ENCODE measurements around the gene CGREF1. TPM values are rescaled to one million over a fixed set of nuclear protein-coding genes. Genes with fewer than 3 reads are reported as not detected.

The CGREF1 gene
- total RNA-seq, 1 experiment from 2014 or later = 2.1 TPM

- Histone ChIP-seq H2BK120ac (ENCODE audit: low read depth, low read length, poor library complexity, severe bottlenecking) (no peak overlapping the region), H2AK5ac (ENCODE audit: insufficient read length, low read length) (no peak overlapping the region), H3K27ac (ENCODE audit: insufficient read length, low read depth, low read length) (no peak overlapping the region), H2BK12ac (ENCODE audit: insufficient read length, low read depth, low read length) (no peak overlapping the region), H3K14ac (ENCODE audit: insufficient read depth, low read length) (no peak overlapping the region), H2BK5ac (ENCODE audit: insufficient read length, low read length) (no peak overlapping the region), H4K91ac (ENCODE audit: insufficient read length, low read depth, low read length) (no peak overlapping the region), H4K8ac (replicated peaks; ENCODE audit: insufficient read length, low read depth, low read length) (no peak overlapping the region), H3K4me1 (ENCODE audit: insufficient read depth, low read length) (no peaks in the 10 kb centered on the region), H3K56ac (ENCODE audit: insufficient read length, low read depth, low read length) (no peak overlapping the region), H3K79me2 (ENCODE audit: insufficient read depth, low read length) (peaks cover 5% of the 10 kb centered on the region; the same call in 1 of the 2 replicates), H3K18ac (ENCODE audit: insufficient read length, low read depth, low read length) (no peak overlapping the region), H4K5ac (ENCODE audit: insufficient read length, low read depth, low read length) (no peak overlapping the region), H2BK15ac (ENCODE audit: low read depth, low read length) (no peak overlapping the region), H3K4ac (ENCODE audit: low read depth, low read length) (no peak overlapping the region), H2AFZ (ENCODE audit: low read length) (no peak overlapping the region), H3K23me2 (ENCODE audit: insufficient read length, low read depth, low read length, poor library complexity, severe bottlenecking) (peaks cover 12% of the 10 kb centered on the region), H3K9me3 (ENCODE audit: control insufficient read depth, low read depth, low read length) (no peaks in the 10 kb centered on the region), H3K79me1 (ENCODE audit: insufficient read depth, low read depth, low read length, poor library complexity, severe bottlenecking) (peaks cover 2% of the 10 kb centered on the region), H2BK20ac (ENCODE audit: low read depth, low read length, poor library complexity, severe bottlenecking) (no peak overlapping the region), H3K27me3 (ENCODE audit: insufficient read depth, low read length) (no peaks in the 10 kb centered on the region), H3T11ph (ENCODE audit: low read length) (no peak overlapping the region), H3K4me2 (ENCODE audit: insufficient read depth, insufficient read length, low read length) (peak overlapping the region; percentile 97), H3K9ac (ENCODE audit: extremely low read depth, insufficient read length, low read length) (peak overlapping the region; percentile 85), H3K23ac (ENCODE audit: insufficient read length, low read depth, low read length) (no peak overlapping the region), H4K20me1 (ENCODE audit: control insufficient read depth, insufficient read depth, insufficient read length) (no peaks in the 10 kb centered on the region)
- no peak for DNase-seq
- Mint-ChIP-seq H3K36me3 (ENCODE audit: insufficient read depth in 1 of 3, low read depth in 3 of 3) (peaks cover 18 to 50% (median 49%) of the 10 kb centered on the region in 3 experiments; a peak in 6 of 7 replicates), H3K27ac (no peak overlapping the region), H3K4me3 (peak overlapping the region; percentile 94 to 97), H3K27me3 (ENCODE audit: low read depth) (peaks cover 7% of the 10 kb centered on the region; the same call in 1 of the 2 replicates), H3K4me1 (peaks cover 14 to 17% of the 10 kb centered on the region in 2 experiments), H3K9me3 (no peaks in the 10 kb centered on the region; a peak in 1 of 5 replicates)
- TF ChIP-seq, protein P1, sequence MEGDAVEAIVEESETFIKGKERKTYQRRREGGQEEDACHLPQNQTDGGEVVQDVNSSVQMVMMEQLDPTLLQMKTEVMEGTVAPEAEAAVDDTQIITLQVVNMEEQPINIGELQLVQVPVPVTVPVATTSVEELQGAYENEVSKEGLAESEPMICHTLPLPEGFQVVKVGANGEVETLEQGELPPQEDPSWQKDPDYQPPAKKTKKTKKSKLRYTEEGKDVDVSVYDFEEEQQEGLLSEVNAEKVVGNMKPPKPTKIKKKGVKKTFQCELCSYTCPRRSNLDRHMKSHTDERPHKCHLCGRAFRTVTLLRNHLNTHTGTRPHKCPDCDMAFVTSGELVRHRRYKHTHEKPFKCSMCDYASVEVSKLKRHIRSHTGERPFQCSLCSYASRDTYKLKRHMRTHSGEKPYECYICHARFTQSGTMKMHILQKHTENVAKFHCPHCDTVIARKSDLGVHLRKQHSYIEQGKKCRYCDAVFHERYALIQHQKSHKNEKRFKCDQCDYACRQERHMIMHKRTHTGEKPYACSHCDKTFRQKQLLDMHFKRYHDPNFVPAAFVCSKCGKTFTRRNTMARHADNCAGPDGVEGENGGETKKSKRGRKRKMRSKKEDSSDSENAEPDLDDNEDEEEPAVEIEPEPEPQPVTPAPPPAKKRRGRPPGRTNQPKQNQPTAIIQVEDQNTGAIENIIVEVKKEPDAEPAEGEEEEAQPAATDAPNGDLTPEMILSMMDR (conservative IDR thresholded peaks at IDR 0.05) = no peak
- no CpG with 5 or more reads among the region's 8 CpGs for WGBS (ENCODE audit: extremely low coverage, insufficient read length, low lambda C conversion rate)
Observed at GRCh38 chr2:27069961-27070618, 48.8 kb downstream of the CGREF1 start.

All from H9 (cell line).